Epithelial cell of esophagus (primary cell): ENCODE data around the gene EML2.

Experiments used
- DNase-seq: peaks from one replicate; pipeline ENCODE4 v3.0.0; 2010; ENCODE audit warnings: low read depth
- H3K4me3 ChIP-seq: 2 replicates; pipeline ENCODE4 v1.5.1; 2011; ENCODE audit warnings: mild to moderate bottlenecking, low read length, control low read depth
- TF ChIP-seq, protein P1 (sequence below): IDR thresholded peaks from 2 replicates; pipeline ENCODE4 v1.5.1; 2011; ENCODE audit warnings: low read depth, mild to moderate bottlenecking, low read length, control low read depth, inconsistent platforms; ENCODE audit not compliant: insufficient read depth; ENCODE audit errors: missing control alignments

The EML2 gene

GRCh38 chr19:45641274-45642105 is 2.3 kb upstream of the EML2 start:
- peak; percentile 97 for DNase-seq
- TF ChIP-seq, protein P1, sequence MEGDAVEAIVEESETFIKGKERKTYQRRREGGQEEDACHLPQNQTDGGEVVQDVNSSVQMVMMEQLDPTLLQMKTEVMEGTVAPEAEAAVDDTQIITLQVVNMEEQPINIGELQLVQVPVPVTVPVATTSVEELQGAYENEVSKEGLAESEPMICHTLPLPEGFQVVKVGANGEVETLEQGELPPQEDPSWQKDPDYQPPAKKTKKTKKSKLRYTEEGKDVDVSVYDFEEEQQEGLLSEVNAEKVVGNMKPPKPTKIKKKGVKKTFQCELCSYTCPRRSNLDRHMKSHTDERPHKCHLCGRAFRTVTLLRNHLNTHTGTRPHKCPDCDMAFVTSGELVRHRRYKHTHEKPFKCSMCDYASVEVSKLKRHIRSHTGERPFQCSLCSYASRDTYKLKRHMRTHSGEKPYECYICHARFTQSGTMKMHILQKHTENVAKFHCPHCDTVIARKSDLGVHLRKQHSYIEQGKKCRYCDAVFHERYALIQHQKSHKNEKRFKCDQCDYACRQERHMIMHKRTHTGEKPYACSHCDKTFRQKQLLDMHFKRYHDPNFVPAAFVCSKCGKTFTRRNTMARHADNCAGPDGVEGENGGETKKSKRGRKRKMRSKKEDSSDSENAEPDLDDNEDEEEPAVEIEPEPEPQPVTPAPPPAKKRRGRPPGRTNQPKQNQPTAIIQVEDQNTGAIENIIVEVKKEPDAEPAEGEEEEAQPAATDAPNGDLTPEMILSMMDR, result no peak
- peak overlapping the region; percentile 34 for H3K4me3 ChIP-seq

GRCh38 chr19:45640849-45641273 is 1.7 kb upstream of the EML2 start:
- TF ChIP-seq, protein P1, result no peak
- peak overlapping the region; percentile 21 for H3K4me3 ChIP-seq
- peak; percentile 84 for DNase-seq

GRCh38 chr19:45637890-45638667 is 1.1 kb downstream of the EML2 start:
- H3K4me3 ChIP-seq, result peak overlapping the region; percentile 83
- DNase-seq, result peak; percentile 63
- TF ChIP-seq, protein P1, result no peak

GRCh38 chr19:45636902-45637301 is 2.3 kb downstream of the EML2 start:
- no peak for DNase-seq

GRCh38 chr19:45636275-45636674 is 2.9 kb downstream of the EML2 start:
- no peak overlapping the region for H3K4me3 ChIP-seq
- no peak for DNase-seq
- TF ChIP-seq, protein P1, result no peak

More at GRCh38 chr19:45636902-45637301, 2.3 kb downstream of the EML2 start:
- TF ChIP-seq, protein P1, result no peak
- H3K4me3 ChIP-seq, result no peak overlapping the region

GRCh38 chr19:45632468-45633196 is 6.6 kb downstream of the EML2 start:
- TF ChIP-seq, protein P1, result no peak
- no peak overlapping the region for H3K4me3 ChIP-seq
- DNase-seq, result peak; percentile 99
